Measurements from ENCODE around the gene CYP3A4.

- TF ChIP-seq POLR2AphosphoS5 (IDR thresholded peaks at IDR 0.05) (no peak), EP300 (IDR thresholded peaks at IDR 0.05) (no peak), POLR2A (IDR thresholded peaks at IDR 0.05) (no peak)
- TF ChIP-seq, protein P1, sequence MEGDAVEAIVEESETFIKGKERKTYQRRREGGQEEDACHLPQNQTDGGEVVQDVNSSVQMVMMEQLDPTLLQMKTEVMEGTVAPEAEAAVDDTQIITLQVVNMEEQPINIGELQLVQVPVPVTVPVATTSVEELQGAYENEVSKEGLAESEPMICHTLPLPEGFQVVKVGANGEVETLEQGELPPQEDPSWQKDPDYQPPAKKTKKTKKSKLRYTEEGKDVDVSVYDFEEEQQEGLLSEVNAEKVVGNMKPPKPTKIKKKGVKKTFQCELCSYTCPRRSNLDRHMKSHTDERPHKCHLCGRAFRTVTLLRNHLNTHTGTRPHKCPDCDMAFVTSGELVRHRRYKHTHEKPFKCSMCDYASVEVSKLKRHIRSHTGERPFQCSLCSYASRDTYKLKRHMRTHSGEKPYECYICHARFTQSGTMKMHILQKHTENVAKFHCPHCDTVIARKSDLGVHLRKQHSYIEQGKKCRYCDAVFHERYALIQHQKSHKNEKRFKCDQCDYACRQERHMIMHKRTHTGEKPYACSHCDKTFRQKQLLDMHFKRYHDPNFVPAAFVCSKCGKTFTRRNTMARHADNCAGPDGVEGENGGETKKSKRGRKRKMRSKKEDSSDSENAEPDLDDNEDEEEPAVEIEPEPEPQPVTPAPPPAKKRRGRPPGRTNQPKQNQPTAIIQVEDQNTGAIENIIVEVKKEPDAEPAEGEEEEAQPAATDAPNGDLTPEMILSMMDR (IDR thresholded peaks at IDR 0.05): no peak
Measured at GRCh38 chr7:99792967-99793366, 9.0 kb upstream of the CYP3A4 start.
